ENCODE results near the gene FBL.

FBL gene

GRCh38 chr19:39796000-39796498 lies 50.1 kb downstream of the FBL start:
- no peak for DNase-seq (ENCODE audit: low read depth, low spot score)
- ChIA-PET CTCF (interaction anchor here (1.2 to 6.8 kb wide), 3 partner anchors 14 to 175 kb away, joined by 3 to 124 read pairs (median 3); partner anchors contain the start of genes FBL and PSMC4), POLR2A (no interaction called here)
- no peak for TF ChIP-seq CTCF (IDR thresholded peaks at IDR 0.05; ENCODE audit: insufficient read depth, low read length, missing control alignments)
- H3K4me3 ChIP-seq (ENCODE audit: low read depth, low read length), result no peak overlapping the region

- no peak for DNase-seq (ENCODE audit: low read depth, low spot score)
- H3K4me3 ChIP-seq (ENCODE audit: low read depth, low read length), result no peak overlapping the region
- POLR2A ChIA-PET, result no interaction called here
- CTCF ChIA-PET, result interaction anchor here (1.2 to 6.8 kb wide), 3 partner anchors 13 to 176 kb away, joined by 3 to 124 read pairs (median 3); partner anchors contain the start of genes FBL and PSMC4
- no peak for TF ChIP-seq CTCF (IDR thresholded peaks at IDR 0.05; ENCODE audit: insufficient read depth, low read length, missing control alignments)
These were observed 51.2 kb downstream of the FBL start for GRCh38 chr19:39795001-39795400.

- DNase-seq (ENCODE audit: low read depth, low spot score), result peak; percentile 19
- H3K4me3 ChIP-seq (ENCODE audit: low read depth, low read length), result peak overlapping the region; percentile 66
- TF ChIP-seq CTCF (IDR thresholded peaks at IDR 0.05; ENCODE audit: insufficient read depth, low read length, missing control alignments), result peak; percentile 94
- CTCF ChIA-PET, result interaction anchor here (0.5 to 6.8 kb wide), 24 partner anchors 9 to 436 kb away, joined by 3 to 124 read pairs (median 5); partner anchors contain the start of genes DYRK1B, EID2, FBL and PSMC4
- POLR2A ChIA-PET, result interaction anchor here (0.8 kb wide), 1 partner anchor 177 kb away, joined by 3 read pairs; the partner anchor contains the start of gene PSMC4
These were observed 53.1 kb downstream of the FBL start for GRCh38 chr19:39792999-39793546.

- POLR2A ChIA-PET, result no interaction called here
- TF ChIP-seq CTCF (IDR thresholded peaks at IDR 0.05; ENCODE audit: insufficient read depth, low read length, missing control alignments), result no peak
These were observed 57.9 kb downstream of the FBL start for GRCh38 chr19:39788244-39788643.

More at GRCh38 chr19:39788244-39788643, 57.9 kb downstream of the FBL start:
- no peak for DNase-seq (ENCODE audit: low read depth, low spot score)
- CTCF ChIA-PET, result interaction anchor here (0.8 to 1.7 kb wide), 4 partner anchors 13 to 182 kb away, joined by 3 to 4 read pairs (median 4); no protein-coding TSS in a partner anchor
- H3K4me3 ChIP-seq (ENCODE audit: low read depth, low read length), result no peak overlapping the region
